B cell (primary cell): ENCODE data around the gene LAMA2.

Experiments
- CTCF ChIP-seq: fragments of 200-600 bp; IDR thresholded peaks from one replicate; pipeline ENCODE4 v1.8.0; 2022; ENCODE audit warnings: antibody characterized with exemption, mild to moderate bottlenecking
- EZH2 ChIP-seq: IDR thresholded peaks from 2 replicates; pipeline ENCODE4 v1.6.1; 2012; ENCODE audit warnings: borderline replicate concordance, low read depth, mild to moderate bottlenecking, moderate library complexity, low read length; ENCODE audit not compliant: insufficient read depth, poor library complexity, severe bottlenecking

GRCh38 chr6:129279343-129280292 lies 396.7 kb downstream of the LAMA2 start:
- no peak for TF ChIP-seq CTCF
- TF ChIP-seq EZH2: no peak
